ENCODE measurements around the gene NCAPG2. TPM values are rescaled to one million over a fixed set of nuclear protein-coding genes. Genes with fewer than 3 reads are reported as not detected.

Gene NCAPG2
- total and polyA plus RNA-seq, 2 of the 13 experiments (the other 11 are each of a cell fraction or from before 2014, with no cell fraction given): 15.1 to 30.7 TPM

GRCh38 chr7:158704524-158705233, at the start of gene NCAPG2 (continued):
- peak; percentile 29; the same call in 1 of the 2 replicates for TF ChIP-seq MIER2 (CRISPR knock-in tag; IDR thresholded peaks at IDR 0.05)
- no peak for TF ChIP-seq SIX1 (CRISPR knock-in tag; IDR thresholded peaks at IDR 0.05; ENCODE audit: borderline replicate concordance)
- TF ChIP-seq TEAD2 (CRISPR knock-in tag; IDR thresholded peaks at IDR 0.05): no peak
- TF ChIP-seq ZNF263 (CRISPR knock-in tag; IDR thresholded peaks at IDR 0.05): peak; percentile 66
- 0 out of 2 replicates have a peak, but pooled peaks have one; percentile 19 for TF ChIP-seq ZNF746 (CRISPR knock-in tag; IDR thresholded peaks at IDR 0.05)
- TF ChIP-seq ZNF781 (CRISPR knock-in tag; IDR thresholded peaks at IDR 0.05; ENCODE audit: borderline replicate concordance, not compliant biosample characterization): no peak
- peak; percentile 42 for TF ChIP-seq RBM39 (IDR thresholded peaks at IDR 0.05; ENCODE audit: low read depth, low read length, poor library complexity, severe bottlenecking)
- TF ChIP-seq ZNF576 (CRISPR knock-in tag; IDR thresholded peaks at IDR 0.05): no peak
- TF ChIP-seq DMTF1 (CRISPR knock-in tag; IDR thresholded peaks at IDR 0.05): no peak
- TF ChIP-seq ZNF331 (CRISPR knock-in tag; IDR thresholded peaks at IDR 0.05): 0 out of 2 replicates have a peak, but pooled peaks have one; percentile 40
- TF ChIP-seq RAD51 (IDR thresholded peaks at IDR 0.05; ENCODE audit: borderline replicate concordance): no peak
- TF ChIP-seq SOX6 (IDR thresholded peaks at IDR 0.05): no peak
- TF ChIP-seq SOX6 (CRISPR knock-in tag; IDR thresholded peaks at IDR 0.05): peak; percentile 58; the same call in 1 of the 2 replicates
- TF ChIP-seq ZNF484 (CRISPR knock-in tag; IDR thresholded peaks at IDR 0.05; ENCODE audit: borderline replicate concordance, low read depth): no peak
- TF ChIP-seq ZNF770 (CRISPR knock-in tag; IDR thresholded peaks at IDR 0.05): peak; percentile 41; the same call in 1 of the 2 replicates
- TF ChIP-seq ZNF891 (CRISPR knock-in tag; IDR thresholded peaks at IDR 0.05): 0 out of 2 replicates have a peak, but pooled peaks have one; percentile 8
- TF ChIP-seq NPAS2 (CRISPR knock-in tag; IDR thresholded peaks at IDR 0.05; ENCODE audit: borderline replicate concordance): no peak
- TF ChIP-seq SRSF1 (optimal IDR thresholded peaks at IDR 0.05; ENCODE audit: low read depth, low read length): peak; percentile 79
- no peak for TF ChIP-seq ZBTB10 (CRISPR knock-in tag; IDR thresholded peaks at IDR 0.05; ENCODE audit: borderline replicate concordance)
- TF ChIP-seq ZNF30 (CRISPR knock-in tag; IDR thresholded peaks at IDR 0.05): no peak
- no peak for TF ChIP-seq NR2C2 (CRISPR knock-in tag; IDR thresholded peaks at IDR 0.05; ENCODE audit: borderline replicate concordance)
- TF ChIP-seq SAP130 (CRISPR knock-in tag; IDR thresholded peaks at IDR 0.05; ENCODE audit: low read depth): peak; percentile 96
- no peak; the same call in 1 of the 2 replicates for TF ChIP-seq FOXO1 (CRISPR knock-in tag; IDR thresholded peaks at IDR 0.05)

Measured in HepG2 (cell line).